Neural cell (in vitro differentiated cells): ENCODE results near the gene E2F4. TPM values are rescaled to one million over a fixed set of nuclear protein-coding genes. Genes with fewer than 3 reads are reported as not detected.

Experiments
- H2AFZ ChIP-seq: fragments of 200-600, 300-800 bp; sonication (generic), shearing (Covaris generic); 2 replicates; pipeline ENCODE4 v1.6.0; 2014; ENCODE audit warnings: low read depth, mild to moderate bottlenecking, antibody characterized with exemption, low read length, moderate library complexity
- H3F3A ChIP-seq: fragments of 200-600 bp; shearing (Covaris generic); 2 replicates; pipeline ENCODE4 v1.6.1; 2016; ENCODE audit warnings: mild to moderate bottlenecking, moderate library complexity, mixed read lengths, antibody characterized with exemption, low read length; ENCODE audit not compliant: insufficient read depth, poor library complexity, severe bottlenecking
- H3K27ac ChIP-seq: fragments of 200-600, 300-800 bp; sonication (generic), shearing (Covaris generic); 2 replicates; pipeline ENCODE4 v1.5.1; 2014; ENCODE audit warnings: mild to moderate bottlenecking, low read length, moderate library complexity
- H3K27me3 ChIP-seq: fragments of 300-800, 200-600 bp; sonication (generic), shearing (Covaris generic); 2 replicates; pipeline ENCODE4 v1.6.0; 2014; ENCODE audit warnings: mild to moderate bottlenecking, low read depth, low read length, moderate library complexity; ENCODE audit not compliant: insufficient read depth
- H3K36me3 ChIP-seq: fragments of 300-800, 200-600 bp; sonication (generic), shearing (Covaris generic); 2 replicates; pipeline ENCODE4 v1.5.1; 2014; ENCODE audit warnings: mild to moderate bottlenecking, antibody characterized with exemption, low read length, moderate library complexity; ENCODE audit not compliant: insufficient read depth
- H3K4me2 ChIP-seq: fragments of 300-800, 200-600 bp; sonication (generic), shearing (Covaris generic); 2 replicates; pipeline ENCODE4 v1.6.0; 2014; ENCODE audit warnings: mild to moderate bottlenecking, low read length
- H3K4me3 ChIP-seq: fragments of 300-800, 200-600 bp; sonication (generic), shearing (Covaris generic); 2 replicates; pipeline ENCODE4 v1.5.1; 2014; ENCODE audit warnings: mild to moderate bottlenecking, low read length, moderate library complexity
- H3K79me2 ChIP-seq: fragments of 200-600 bp; shearing (Covaris generic); replicated peaks from 2 replicates; pipeline ENCODE4 v1.6.0; 2014; ENCODE audit warnings: mild to moderate bottlenecking, low read length, moderate library complexity; ENCODE audit not compliant: insufficient read depth
- H3K9ac ChIP-seq: fragments of 300-800, 200-600 bp; sonication (generic), shearing (Covaris generic); 2 replicates; pipeline ENCODE4 v1.6.1; 2016; ENCODE audit warnings: mild to moderate bottlenecking, low read length, mixed read lengths
- H3K9me2 ChIP-seq: fragments of 200-600 bp; shearing (Covaris generic); 2 replicates; pipeline ENCODE4 v1.6.1; 2016; ENCODE audit warnings: mild to moderate bottlenecking, low read length, mixed read lengths; ENCODE audit not compliant: insufficient read depth
- H3K9me3 ChIP-seq: fragments of 200-600, 300-800 bp; sonication (generic), shearing (Covaris generic); 2 replicates; pipeline ENCODE4 v1.6.1; 2016; ENCODE audit warnings: mild to moderate bottlenecking, mixed run types, low read length, moderate library complexity, mixed read lengths
- H4K20me1 ChIP-seq: fragments of 200-600 bp; shearing (Covaris generic); 2 replicates; pipeline ENCODE4 v1.6.1; 2016; ENCODE audit warnings: mild to moderate bottlenecking, mixed run types; ENCODE audit not compliant: insufficient read depth
- CTCF ChIP-seq: fragments of 450-650 bp; IDR thresholded peaks from 2 replicates; pipeline ENCODE4 v1.5.1; 2014; ENCODE audit warnings: antibody characterized with exemption, mild to moderate bottlenecking, moderate library complexity; ENCODE audit not compliant: poor library complexity, severe bottlenecking
- EP300 ChIP-seq: fragments of 450-650 bp; conservative IDR thresholded peaks from 2 replicates; pipeline ENCODE4 v1.6.1; 2014; ENCODE audit warnings: antibody characterized with exemption, mild to moderate bottlenecking, moderate library complexity; ENCODE audit not compliant: poor library complexity, severe bottlenecking
- EZH2 ChIP-seq: fragments of 200-600, 300-800 bp; shearing (Covaris generic), sonication (generic); IDR thresholded peaks from 2 replicates; pipeline ENCODE4 v1.6.1; 2014; ENCODE audit warnings: antibody characterized with exemption, low read length, borderline replicate concordance, mild to moderate bottlenecking; ENCODE audit not compliant: insufficient read depth, poor library complexity, severe bottlenecking
- MXI1 ChIP-seq: fragments of 450-650 bp; conservative IDR thresholded peaks from 2 replicates; pipeline ENCODE4 v1.6.1; 2014; ENCODE audit warnings: antibody characterized with exemption, mild to moderate bottlenecking; ENCODE audit not compliant: poor library complexity, severe bottlenecking
- POLR2AphosphoS5 ChIP-seq: IDR thresholded peaks from 2 replicates; pipeline ENCODE4 v1.6.1; 2012
- RAD21 ChIP-seq: fragments of 450-650 bp; conservative IDR thresholded peaks from 2 replicates; pipeline ENCODE4 v1.6.1; 2014; ENCODE audit warnings: antibody characterized with exemption, mild to moderate bottlenecking, moderate library complexity
- REST ChIP-seq: IDR thresholded peaks from 2 replicates; pipeline ENCODE4 v1.6.1; 2012; ENCODE audit warnings: borderline replicate concordance
- SMC3 ChIP-seq: fragments of 450-650 bp; conservative IDR thresholded peaks from 2 replicates; pipeline ENCODE4 v1.6.1; 2014; ENCODE audit warnings: antibody characterized with exemption, mild to moderate bottlenecking, moderate library complexity; ENCODE audit not compliant: poor library complexity
- TAF1 ChIP-seq: IDR thresholded peaks from 2 replicates; pipeline ENCODE4 v1.6.1; 2012; ENCODE audit warnings: low read depth
- polyA plus RNA-seq: library from polyadenylated mRNA; depleted of rRNA; stranded (reverse); fragments of >200 nt; gene quantifications from 2 replicates; pipeline ENCODE4 v1.2.3, GENCODE V29; 2014

E2F4 gene
- polyA plus RNA-seq, 1 donor from 2014 or later: 112 TPM

DNA sequence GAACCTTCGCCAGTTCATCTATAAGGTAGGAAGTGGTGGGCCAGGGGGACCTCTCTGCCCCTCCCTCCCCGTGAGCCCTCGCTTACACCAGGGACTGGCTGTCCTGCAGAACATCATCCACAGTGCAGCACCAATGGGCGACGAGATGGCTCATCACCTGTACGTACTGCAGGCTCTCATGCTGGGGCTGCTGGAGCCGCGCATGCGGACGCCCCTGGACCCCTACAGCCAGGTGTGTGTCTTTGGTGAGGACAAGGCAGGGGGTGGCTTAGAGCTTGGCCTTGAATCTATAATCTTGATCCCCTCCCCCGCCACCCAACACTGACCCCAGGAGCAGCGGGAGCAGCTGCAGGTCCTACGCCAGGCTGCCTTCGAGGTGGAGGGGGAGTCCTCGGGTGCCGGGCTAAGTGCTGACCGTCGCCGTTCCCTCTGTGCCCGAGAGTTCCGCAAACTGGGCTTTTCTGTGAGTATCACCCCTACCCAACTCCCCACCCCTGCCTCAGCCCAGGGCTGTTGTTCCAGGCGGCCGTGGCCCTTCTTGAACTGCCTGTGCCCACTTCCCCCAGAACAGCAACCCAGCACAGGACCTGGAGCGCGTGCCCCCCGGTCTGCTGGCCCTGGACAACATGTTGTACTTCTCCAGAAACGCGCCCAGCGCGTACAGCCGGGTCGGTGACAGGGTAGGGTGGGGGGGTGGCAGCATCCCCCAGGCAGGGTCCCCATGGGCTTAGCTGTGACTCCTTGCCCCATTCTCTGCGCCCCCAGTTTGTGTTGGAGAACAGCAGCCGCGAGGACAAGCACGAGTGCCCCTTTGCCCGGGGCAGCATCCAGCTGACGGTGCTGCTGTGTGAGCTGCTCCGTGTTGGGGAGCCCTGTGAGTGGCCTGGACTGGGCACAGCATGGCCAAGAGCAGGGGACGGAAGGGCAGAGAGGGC lies 9.7 kb downstream of the E2F4 start:
- H3K9me3 ChIP-seq: no peaks in the 10 kb centered on the region
- no peak for TF ChIP-seq CTCF
- TF ChIP-seq MXI1: no peak
- no peak for TF ChIP-seq EZH2
- no peak for TF ChIP-seq SMC3
- no peak for TF ChIP-seq REST
- no peak for TF ChIP-seq TAF1
- no peak for TF ChIP-seq POLR2AphosphoS5
- TF ChIP-seq RAD21: no peak
- no peak for TF ChIP-seq EP300
- no peak overlapping the region for H2AFZ ChIP-seq
- no peaks in the 10 kb centered on the region for H3K79me2 ChIP-seq
- H3K9me2 ChIP-seq: no peaks in the 10 kb centered on the region
- no peak overlapping the region for H3K9ac ChIP-seq
- H3K27ac ChIP-seq: no peak overlapping the region
- H3F3A ChIP-seq: no peaks in the 10 kb centered on the region
- no peak overlapping the region for H3K4me2 ChIP-seq
- H3K27me3 ChIP-seq: no peaks in the 10 kb centered on the region
- no peaks in the 10 kb centered on the region for H4K20me1 ChIP-seq
- no peak overlapping the region for H3K4me3 ChIP-seq
- no peaks in the 10 kb centered on the region for H3K36me3 ChIP-seq

DNA sequence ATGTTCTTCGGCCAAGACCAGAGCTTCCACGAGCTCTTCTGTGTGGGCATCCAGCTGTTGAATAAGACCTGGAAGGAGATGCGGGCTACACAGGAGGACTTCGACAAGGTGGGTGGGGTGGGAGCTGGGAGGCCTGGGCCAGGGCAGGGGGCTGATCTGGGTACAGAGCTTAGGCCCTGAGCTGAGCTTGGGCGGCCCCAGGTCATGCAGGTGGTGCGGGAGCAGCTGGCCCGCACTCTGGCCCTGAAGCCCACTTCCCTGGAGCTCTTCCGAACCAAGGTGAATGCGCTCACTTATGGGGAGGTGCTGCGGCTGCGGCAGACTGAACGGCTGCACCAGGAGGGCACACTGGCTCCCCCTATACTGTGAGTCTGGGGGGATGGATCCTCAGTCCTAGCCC lies 10.5 kb downstream of the E2F4 start:
- H3K79me2 ChIP-seq: no peaks in the 10 kb centered on the region
- H3K9me2 ChIP-seq: no peaks in the 10 kb centered on the region
- H4K20me1 ChIP-seq: no peaks in the 10 kb centered on the region
- no peak overlapping the region for H2AFZ ChIP-seq
- TF ChIP-seq REST (no peak), CTCF (no peak), MXI1 (no peak), EZH2 (no peak), TAF1 (no peak), SMC3 (no peak), POLR2AphosphoS5 (no peak), EP300 (no peak), RAD21 (no peak)
- H3K27me3 ChIP-seq: no peaks in the 10 kb centered on the region
- no peak overlapping the region for H3K4me3 ChIP-seq
- H3K9me3 ChIP-seq: no peaks in the 10 kb centered on the region
- H3F3A ChIP-seq: no peaks in the 10 kb centered on the region
- H3K36me3 ChIP-seq: no peaks in the 10 kb centered on the region
- H3K9ac ChIP-seq: no peak overlapping the region
- H3K27ac ChIP-seq: no peak overlapping the region
- no peak overlapping the region for H3K4me2 ChIP-seq
